SK-N-SH (cell line): ENCODE results near the gene LARGE1. TPM values are rescaled to one million over a fixed set of nuclear protein-coding genes. Genes with fewer than 3 reads are reported as not detected.

Experiments used
- CTCF ChIA-PET: fragments of 300-600, 350-600 bp; formaldehyde crosslinking; extraction: SDS; loops from one replicate; lab custom pipeline; 2021; lab: Yijun Ruan, JAX
- POLR2A ChIA-PET: fragments of 350-600 bp; sonication (Branson Sonifier 250); formaldehyde crosslinking; extraction: SDS; loops from one replicate; lab custom pipeline; 2020; ENCODE audit warnings: antibody characterized with exemption, inconsistent platforms; lab: Yijun Ruan, JAX
- DNase-seq: peaks from one replicate; pipeline ENCODE4 v3.0.0; 2012
- H2AFZ ChIP-seq: fragments of 200-600 bp; sonication (generic); 2 replicates; pipeline ENCODE4 v1.8.1; 2016; ENCODE audit warnings: antibody characterized with exemption, mild to moderate bottlenecking, low read depth
- H3F3A ChIP-seq: fragments of 200-600 bp; sonication (generic); replicated peaks from 2 replicates; pipeline ENCODE3; 2016; ENCODE audit warnings: antibody characterized with exemption, mild to moderate bottlenecking; ENCODE audit not compliant: insufficient read depth
- H3K27ac ChIP-seq, 2 experiments: fragments of 200-500 bp in 1 of 2; fragments of 200-600 bp in 1 of 2; sonication (Bioruptor generic) in 1 of 2; sonication (generic), shearing (Covaris generic) in 1 of 2; 2 replicates each; pipeline versions ENCODE4 v1.5.1 to v1.6.1; 2014 to 2016; ENCODE audit warnings: low read depth in 2 of 2, inconsistent platforms in 1 of 2, low read length in 1 of 2, mild to moderate bottlenecking in 1 of 2, mixed read lengths in 1 of 2
- H3K27me3 ChIP-seq: fragments of 200-600 bp; sonication (generic), shearing (Covaris generic); 2 replicates; pipeline ENCODE4 v1.6.1; 2016; ENCODE audit warnings: mixed run types; ENCODE audit not compliant: insufficient read depth
- H3K36me3 ChIP-seq, 2 experiments: fragments of 200-500 bp in 1 of 2; fragments of 200-600 bp in 1 of 2; sonication (Bioruptor generic) in 1 of 2; sonication (generic) in 1 of 2; replicated peaks in 1 of 2; 2 replicates each; pipeline versions ENCODE3 to v1.5.1; 2014 to 2016; ENCODE audit warnings: low read length in 1 of 2, mild to moderate bottlenecking in 1 of 2; ENCODE audit not compliant: insufficient read depth in 2 of 2, control insufficient read depth in 1 of 2
- H3K4me1 ChIP-seq, 2 experiments: fragments of 200-500 bp in 1 of 2; fragments of 200-600 bp in 1 of 2; sonication (Bioruptor generic) in 1 of 2; sonication (generic), shearing (Covaris generic) in 1 of 2; 2 replicates each; pipeline versions ENCODE4 v1.5.1 to v1.6.1; 2014 to 2016; ENCODE audit warnings: low read depth in 1 of 2, low read length in 1 of 2, mixed run types in 1 of 2; ENCODE audit not compliant: insufficient read depth in 2 of 2, control insufficient read depth in 1 of 2
- H3K4me2 ChIP-seq: fragments of 200-600 bp; sonication (generic), shearing (Covaris generic); 2 replicates; pipeline ENCODE4 v1.6.1; 2017; ENCODE audit warnings: mixed run types
- H3K4me3 ChIP-seq, 2 experiments: fragments of 200-500 bp in 1 of 2; fragments of 200-600 bp in 1 of 2; sonication (Bioruptor generic) in 1 of 2; sonication (generic), shearing (Covaris generic) in 1 of 2; 2 replicates each; pipeline versions ENCODE4 v1.5.1 to v1.8.1; 2014 to 2016; ENCODE audit warnings: low read depth in 2 of 2, inconsistent platforms in 1 of 2, low read length in 1 of 2, mild to moderate bottlenecking in 1 of 2, mixed read lengths in 1 of 2, moderate library complexity in 1 of 2
- H3K79me2 ChIP-seq: fragments of 200-600 bp; sonication (generic); 2 replicates; pipeline ENCODE4 v1.8.1; 2017; ENCODE audit warnings: mild to moderate bottlenecking; ENCODE audit not compliant: insufficient read depth
- H3K9ac ChIP-seq: fragments of 200-600 bp; sonication (generic); 2 replicates; pipeline ENCODE4 v1.6.1; 2017; ENCODE audit warnings: mixed run types
- H3K9me2 ChIP-seq: fragments of 200-600 bp; sonication (generic); 2 replicates; pipeline ENCODE4 v1.6.1; 2017; ENCODE audit warnings: mixed run types
- H3K9me3 ChIP-seq: fragments of 200-600 bp; sonication (generic); 2 replicates; pipeline ENCODE4 v1.6.1; 2017; ENCODE audit warnings: mixed run types, mild to moderate bottlenecking, moderate library complexity
- H4K20me1 ChIP-seq: fragments of 200-600 bp; sonication (generic); 2 replicates; pipeline ENCODE4 v1.6.1; 2017; ENCODE audit warnings: mild to moderate bottlenecking, mixed run types; ENCODE audit not compliant: insufficient read depth
- CHD2 ChIP-seq: fragments of 150-350 bp; IDR thresholded peaks from 2 replicates; pipeline ENCODE4 v1.6.1; 2018; ENCODE audit warnings: low read length; ENCODE audit not compliant: partially characterized antibody
- CTCF ChIP-seq: fragments of 200-600 bp; sonication (generic); IDR thresholded peaks from 2 replicates; pipeline ENCODE4 v1.6.1; 2017; ENCODE audit warnings: antibody characterized with exemption, mild to moderate bottlenecking, moderate library complexity
- ELF1 ChIP-seq: IDR thresholded peaks from 2 replicates; pipeline ENCODE4 v1.4.0; 2012
- EP300 ChIP-seq, 2 experiments: IDR thresholded peaks; 2 replicates each; pipeline versions ENCODE4 v1.4.0 to v1.6.1; 2012; ENCODE audit warnings: borderline replicate concordance in 1 of 2, low read depth in 1 of 2, low read length in 1 of 2
- EZH2phosphoT487 ChIP-seq: fragments of 200-600 bp; sonication (generic); IDR thresholded peaks from 2 replicates; pipeline ENCODE4 v1.6.1; 2017; ENCODE audit warnings: low read depth, mixed run types, mild to moderate bottlenecking, antibody characterized with exemption, moderate library complexity, borderline replicate concordance
- FOSL2 ChIP-seq: IDR thresholded peaks from 2 replicates; pipeline ENCODE4 v1.4.0; 2012; ENCODE audit warnings: low read depth, mild to moderate bottlenecking, moderate library complexity, borderline replicate concordance
- FOXM1 ChIP-seq: IDR thresholded peaks from 2 replicates; pipeline ENCODE4 v1.4.0; 2012; ENCODE audit warnings: low read depth, mild to moderate bottlenecking
- GABPA ChIP-seq: IDR thresholded peaks from 2 replicates; pipeline ENCODE4 v1.4.0; 2012; ENCODE audit warnings: low read depth, mild to moderate bottlenecking
- GATA2 ChIP-seq: sonication (generic); formaldehyde crosslinking; IDR thresholded peaks from 2 replicates; pipeline ENCODE4 v1.5.0; 2020; ENCODE audit warnings: mild to moderate bottlenecking, missing genetic modification reagents
- IRF3 ChIP-seq: fragments of 150-350 bp; IDR thresholded peaks from 2 replicates; pipeline ENCODE4 v1.6.1; 2016; ENCODE audit warnings: mild to moderate bottlenecking, low read depth, low read length
- JUND ChIP-seq: IDR thresholded peaks from 2 replicates; pipeline ENCODE4 v1.4.0; 2012
- MAX ChIP-seq: IDR thresholded peaks from 2 replicates; pipeline ENCODE4 v1.4.0; 2012; ENCODE audit warnings: low read depth
- MXI1 ChIP-seq: IDR thresholded peaks from 2 replicates; pipeline ENCODE4 v1.6.1; 2012; ENCODE audit warnings: mild to moderate bottlenecking, low read depth, low read length, improper control_type of control experiment
- RAD21 ChIP-seq: IDR thresholded peaks from 2 replicates; pipeline ENCODE4 v1.6.1; 2012; ENCODE audit warnings: mild to moderate bottlenecking, low read length
- SIN3A ChIP-seq: IDR thresholded peaks from 2 replicates; pipeline ENCODE4 v1.6.1; 2012; ENCODE audit warnings: low read depth, mild to moderate bottlenecking, low read length, moderate library complexity, borderline replicate concordance
- TAF1 ChIP-seq: IDR thresholded peaks from 2 replicates; pipeline ENCODE4 v1.6.1; 2012; ENCODE audit warnings: low read depth, mild to moderate bottlenecking, low read length, moderate library complexity, borderline replicate concordance
- USF2 ChIP-seq: fragments of 150-350 bp; IDR thresholded peaks from 2 replicates; pipeline ENCODE4 v1.6.1; 2017; ENCODE audit warnings: antibody characterized with exemption, low read length, low read depth, borderline replicate concordance
- ZBTB33 ChIP-seq: IDR thresholded peaks from 2 replicates; pipeline ENCODE4 v1.4.0; 2012; ENCODE audit warnings: low read depth, borderline replicate concordance
- WGBS: methylation state at CpG from one replicate; pipeline ENCODE4 v1.1.6; 2017; ENCODE audit warnings: low lambda C conversion rate; 5-methylcytosine and 5-hydroxymethylcytosine counted together
- polyA plus RNA-seq, 3 experiments: library from polyadenylated mRNA; depleted of rRNA; stranded (reverse); fragments of >200 nt; gene quantifications; 2 replicates each; pipeline ENCODE4 v1.2.3, GENCODE V29; 2012

LARGE1 gene
- polyA plus RNA-seq, 1 of the 3 experiments (the other 2 are of a cell fraction), result 1.1 TPM

- Histone ChIP-seq H3K4me2 (no peak overlapping the region), H3F3A (no peaks in the 10 kb centered on the region), H4K20me1 (no peaks in the 10 kb centered on the region), H2AFZ (no peak overlapping the region), H3K27me3 (no peaks in the 10 kb centered on the region), H3K9me2 (no peaks in the 10 kb centered on the region), H3K27ac (no peak overlapping the region), H3K79me2 (no peaks in the 10 kb centered on the region), H3K9me3 (no peaks in the 10 kb centered on the region), H3K9ac (no peak overlapping the region), H3K4me3 (no peak overlapping the region), H3K36me3 (no peaks in the 10 kb centered on the region), H3K4me1 (peaks cover 0 to 4% of the 10 kb centered on the region in 2 experiments; a peak in 1 of 4 replicates)
- TF ChIP-seq EZH2phosphoT487 (no peak), GATA2 (CRISPR knock-in tag) (no peak), EP300 (IDR thresholded peaks at IDR 0.05; ENCODE audit: borderline replicate concordance in 1 of 2, low read depth in 1 of 2, low read length in 1 of 2) (no peak), JUND (no peak), TAF1 (no peak), FOSL2 (no peak), CTCF (no peak), SIN3A (no peak), GABPA (no peak)
- WGBS, result 21% methylated on average over 4 of the region's 4 CpGs
- ChIA-PET CTCF (no interaction called here), POLR2A (no interaction called here)
- peak; percentile 46 for DNase-seq
These were observed 530.3 kb downstream of the LARGE1 start for GRCh38 chr22:33389936-33390335.

- Histone ChIP-seq H3K79me2 (no peaks in the 10 kb centered on the region), H3K9ac (no peak overlapping the region), H3K4me3 (no peak overlapping the region), H3K4me1 (peaks cover 0 to 4% of the 10 kb centered on the region in 2 experiments; a peak in 1 of 4 replicates), H3K27me3 (no peaks in the 10 kb centered on the region), H3K36me3 (no peaks in the 10 kb centered on the region), H3K9me2 (no peaks in the 10 kb centered on the region), H2AFZ (no peak overlapping the region), H3K9me3 (no peaks in the 10 kb centered on the region), H3K4me2 (no peak overlapping the region), H3K27ac (no peak overlapping the region), H3F3A (no peaks in the 10 kb centered on the region), H4K20me1 (no peaks in the 10 kb centered on the region)
- DNase-seq, result no peak
- ChIA-PET POLR2A (no interaction called here), CTCF (no interaction called here)
- 54% methylated on average over 5 of the region's 5 CpGs for WGBS
- TF ChIP-seq GATA2 (CRISPR knock-in tag) (no peak), ZBTB33 (no peak), MXI1 (no peak), CHD2 (no peak), CTCF (no peak), JUND (no peak), FOSL2 (no peak), MAX (no peak), ELF1 (no peak), USF2 (no peak), RAD21 (no peak), TAF1 (no peak), FOXM1 (no peak), IRF3 (no peak)
These were observed 534.0 kb downstream of the LARGE1 start for GRCh38 chr22:33386270-33386669.
